ENCODE data around the gene CGN.

- TF ChIP-seq CTCF (IDR thresholded peaks at IDR 0.05; ENCODE audit: borderline replicate concordance, extremely low read depth, low read length, poor library complexity, severe bottlenecking) (no peak), EZH2 (IDR thresholded peaks at IDR 0.05; ENCODE audit: borderline replicate concordance, low read depth, low read length, severe bottlenecking) (no peak)
These were observed 35.1 kb downstream of the CGN start for GRCh38 chr1:151546011-151546925.
